PC-3 (cell line): Measurements from ENCODE around the gene NARS2. TPM values are rescaled to one million over a fixed set of nuclear protein-coding genes. Genes with fewer than 3 reads are reported as not detected.

Source experiments
- ATAC-seq: fragments of 200-7000 bp; cut with Tn5 transposase; 2 replicates; pipeline ENCODE4 v1.9.1; 2020; ENCODE audit warnings: mild to moderate bottlenecking, moderate library complexity
- BruUV-seq: library from RNA; stranded (reverse); fragments of 400-500 nt; replicated peaks from 2 replicates; lab custom pipeline; 2021; lab: Mats Ljungman, UMichigan
- CTCF ChIA-PET: fragments of 300-600 bp; sonication (Branson Sonifier 250); formaldehyde crosslinking; loops from one replicate; lab custom pipeline; 2022; ENCODE audit warnings: antibody characterized with exemption; lab: Charles Lee
- POLR2A ChIA-PET: fragments of 300-600 bp; sonication (Branson Sonifier 250); formaldehyde crosslinking; loops from one replicate; lab custom pipeline; 2022; ENCODE audit warnings: antibody characterized with exemption; ENCODE audit not compliant: unreplicated experiment; lab: Charles Lee
- DNase-seq: peaks from one replicate; pipeline ENCODE4 v3.0.0-alpha.2; 2015
- H2AFZ ChIP-seq: fragments of 300-600 bp; sonication (generic); 2 replicates; pipeline ENCODE4 v1.6.0; 2016; ENCODE audit warnings: antibody characterized with exemption, low read length
- H3F3A ChIP-seq: fragments of 300-600 bp; sonication (generic); one replicate; pipeline ENCODE4 v1.6.0; 2017; ENCODE audit warnings: antibody characterized with exemption, low read length, control low read depth, mild to moderate bottlenecking; ENCODE audit not compliant: unreplicated experiment
- H3K27ac ChIP-seq: fragments of 300-600 bp; sonication (generic); 2 replicates; pipeline ENCODE4 v1.5.1; 2016; ENCODE audit warnings: mild to moderate bottlenecking, low read length
- H3K27me3 ChIP-seq: fragments of 300-600 bp; sonication (generic); 2 replicates; pipeline ENCODE4 v1.6.1; 2016; ENCODE audit warnings: low read length, mixed read lengths
- H3K36me3 ChIP-seq: fragments of 300-600 bp; sonication (generic); 2 replicates; pipeline ENCODE4 v1.6.1; 2016; ENCODE audit warnings: low read depth, mixed run types, low read length, mixed read lengths
- H3K4me1 ChIP-seq: fragments of 300-600 bp; sonication (generic); 2 replicates; pipeline ENCODE4 v1.5.1; 2016; ENCODE audit warnings: low read length; ENCODE audit not compliant: insufficient read depth
- H3K4me2 ChIP-seq: fragments of 300-600 bp; sonication (generic); 2 replicates; pipeline ENCODE4 v1.6.0; 2016; ENCODE audit warnings: low read length
- H3K4me3 ChIP-seq: fragments of 300-600 bp; sonication (generic); 2 replicates; pipeline ENCODE4 v1.5.1; 2016; ENCODE audit warnings: mild to moderate bottlenecking, low read length, mixed read lengths
- H3K79me2 ChIP-seq: fragments of 300-600 bp; sonication (generic); 2 replicates; pipeline ENCODE4 v1.6.1; 2017; ENCODE audit warnings: low read length, mixed read lengths
- H3K9ac ChIP-seq: fragments of 300-600 bp; sonication (generic); 2 replicates; pipeline ENCODE4 v1.6.0; 2016; ENCODE audit warnings: mild to moderate bottlenecking, low read length
- H3K9me2 ChIP-seq: fragments of 300-600 bp; sonication (generic); replicated peaks from 2 replicates; pipeline ENCODE4 v1.6.1; 2016; ENCODE audit warnings: mixed run types, low read length, mixed read lengths
- H3K9me3 ChIP-seq: fragments of 300-600 bp; sonication (generic); 2 replicates; pipeline ENCODE4 v1.6.1; 2016; ENCODE audit warnings: low read length, mixed read lengths
- H4K20me1 ChIP-seq: fragments of 300-600 bp; sonication (generic); 2 replicates; pipeline ENCODE4 v1.6.1; 2016; ENCODE audit warnings: low read length, mixed read lengths
- EZH2 ChIP-seq: fragments of 300-600 bp; sonication (generic); IDR thresholded peaks from one replicate; pipeline ENCODE4 v1.6.1; 2017; ENCODE audit warnings: antibody characterized with exemption, mild to moderate bottlenecking, low read length; ENCODE audit not compliant: unreplicated experiment
- EZH2phosphoT487 ChIP-seq: fragments of 300-600 bp; sonication (generic); IDR thresholded peaks from 2 replicates; pipeline ENCODE4 v1.6.1; 2018; ENCODE audit warnings: mild to moderate bottlenecking, antibody characterized with exemption, low read length, borderline replicate concordance
- intact Hi-C: fragments of 100-400 bp; cut with micrococcal nuclease; formaldehyde crosslinking; loops from 2 replicates; pipeline ENCODE4 v1.9.0; 2023
- total RNA-seq: library from RNA; depleted of rRNA; stranded (reverse); fragments of >200 nt; gene quantifications from 2 replicates; pipeline ENCODE4 v1.2.3, GENCODE V29; 2014
- TF ChIP-seq, protein P1 (sequence below): fragments of 300-600 bp; sonication (generic); conservative IDR thresholded peaks from 2 replicates; pipeline ENCODE4 v1.5.1; 2017; ENCODE audit warnings: antibody characterized with exemption, low read depth, mild to moderate bottlenecking, low read length

Gene NARS2
- total RNA-seq, 1 experiment from 2014 or later: 33.5 TPM

DNA sequence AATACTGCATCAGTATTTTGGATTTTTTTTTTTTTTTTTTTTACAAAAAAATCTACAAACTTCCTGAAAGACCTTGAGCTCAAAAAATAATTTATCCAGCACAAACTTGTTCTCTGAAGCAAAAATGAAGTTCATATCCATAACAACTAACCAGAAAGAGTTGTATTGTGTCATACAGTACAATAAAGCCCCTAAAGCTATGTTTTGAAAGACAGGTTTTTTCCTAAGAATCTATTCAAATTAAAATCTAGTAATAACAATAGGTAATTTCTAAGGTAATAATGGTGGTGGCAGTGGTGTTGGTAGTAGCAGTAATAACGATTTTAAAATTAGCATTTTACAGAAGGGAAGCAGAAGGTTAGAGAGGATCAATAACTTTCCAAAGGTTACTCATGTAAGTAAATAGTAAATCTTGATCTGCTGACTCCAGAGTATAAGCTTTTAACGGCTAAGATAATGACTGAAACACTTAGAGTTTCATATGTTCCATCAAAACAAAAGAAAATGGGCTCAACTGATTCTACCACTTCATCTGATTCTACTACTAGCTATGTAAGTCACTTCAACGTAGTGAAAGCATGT lies 103.7 kb downstream of the NARS2 start:
- Histone ChIP-seq H3F3A (no peaks in the 10 kb centered on the region), H3K79me2 (no peaks in the 10 kb centered on the region), H3K9ac (no peak overlapping the region), H3K4me3 (no peak overlapping the region), H3K27ac (no peak overlapping the region), H3K9me3 (no peaks in the 10 kb centered on the region), H4K20me1 (no peaks in the 10 kb centered on the region), H3K9me2 (no peaks in the 10 kb centered on the region), H3K36me3 (peaks cover under 1% of the 10 kb centered on the region; the same call in 1 of the 2 replicates), H2AFZ (no peak overlapping the region), H3K4me1 (peaks cover 22% of the 10 kb centered on the region), H3K27me3 (no peaks in the 10 kb centered on the region), H3K4me2 (no peak overlapping the region)
- ATAC-seq: no peak
- intact Hi-C loops: loop anchor here (5.0 kb wide), 1 partner anchor 91 kb away; no protein-coding TSS in a partner anchor
- TF ChIP-seq EZH2: no peak
- no peak for TF ChIP-seq EZH2phosphoT487
- TF ChIP-seq, protein P1, sequence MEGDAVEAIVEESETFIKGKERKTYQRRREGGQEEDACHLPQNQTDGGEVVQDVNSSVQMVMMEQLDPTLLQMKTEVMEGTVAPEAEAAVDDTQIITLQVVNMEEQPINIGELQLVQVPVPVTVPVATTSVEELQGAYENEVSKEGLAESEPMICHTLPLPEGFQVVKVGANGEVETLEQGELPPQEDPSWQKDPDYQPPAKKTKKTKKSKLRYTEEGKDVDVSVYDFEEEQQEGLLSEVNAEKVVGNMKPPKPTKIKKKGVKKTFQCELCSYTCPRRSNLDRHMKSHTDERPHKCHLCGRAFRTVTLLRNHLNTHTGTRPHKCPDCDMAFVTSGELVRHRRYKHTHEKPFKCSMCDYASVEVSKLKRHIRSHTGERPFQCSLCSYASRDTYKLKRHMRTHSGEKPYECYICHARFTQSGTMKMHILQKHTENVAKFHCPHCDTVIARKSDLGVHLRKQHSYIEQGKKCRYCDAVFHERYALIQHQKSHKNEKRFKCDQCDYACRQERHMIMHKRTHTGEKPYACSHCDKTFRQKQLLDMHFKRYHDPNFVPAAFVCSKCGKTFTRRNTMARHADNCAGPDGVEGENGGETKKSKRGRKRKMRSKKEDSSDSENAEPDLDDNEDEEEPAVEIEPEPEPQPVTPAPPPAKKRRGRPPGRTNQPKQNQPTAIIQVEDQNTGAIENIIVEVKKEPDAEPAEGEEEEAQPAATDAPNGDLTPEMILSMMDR: no peak
- ChIA-PET POLR2A (interaction anchor here (0.6 to 0.7 kb wide), 2 partner anchors 24 to 476 kb away, joined by 3 to 29 read pairs; no protein-coding TSS in a partner anchor), CTCF (no interaction called here)
- no peak for DNase-seq
- no TSS peak for BruUV-seq

DNA sequence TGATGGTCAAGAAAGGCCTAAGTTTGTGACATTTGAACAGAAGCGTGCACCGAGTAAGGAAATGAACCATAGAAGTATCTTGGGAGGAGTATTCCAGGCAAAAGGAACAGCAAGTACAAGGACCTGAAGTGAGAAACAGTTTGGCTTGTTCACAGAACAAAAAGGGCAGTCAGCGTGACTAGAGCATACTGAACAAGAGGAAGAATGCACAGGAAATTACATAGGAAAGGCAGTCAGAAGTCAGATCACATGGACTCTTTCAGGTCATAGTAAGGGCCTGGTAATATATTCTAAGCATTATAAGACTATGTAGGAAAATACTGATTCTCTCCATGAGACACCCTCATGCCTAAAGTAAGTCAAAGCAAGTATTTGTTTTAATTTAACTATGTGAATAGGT lies 104.8 kb downstream of the NARS2 start:
- intact Hi-C loops: loop anchor here (5.0 kb wide), 1 partner anchor 92 kb away; no protein-coding TSS in a partner anchor
- no peaks in the 10 kb centered on the region for H3K79me2 ChIP-seq
- TF ChIP-seq, protein P1: no peak
- TF ChIP-seq EZH2phosphoT487: no peak
- TF ChIP-seq EZH2: no peak
- H3K27me3 ChIP-seq: no peaks in the 10 kb centered on the region
- BruUV-seq: no TSS peak
- no peak overlapping the region for H3K27ac ChIP-seq
- H2AFZ ChIP-seq: no peak overlapping the region
- ChIA-PET CTCF (interaction anchor here (0.6 kb wide), 1 partner anchor 321 kb away, joined by 5 read pairs; no protein-coding TSS in a partner anchor), POLR2A (no interaction called here)
- no peaks in the 10 kb centered on the region for H3K9me2 ChIP-seq
- H3F3A ChIP-seq: no peaks in the 10 kb centered on the region
- no peak overlapping the region for H3K4me3 ChIP-seq
- H3K9me3 ChIP-seq: no peaks in the 10 kb centered on the region
- peaks cover 12% of the 10 kb centered on the region for H3K4me1 ChIP-seq
- H3K9ac ChIP-seq: no peak overlapping the region
- no peaks in the 10 kb centered on the region for H4K20me1 ChIP-seq
- ATAC-seq (no peak), DNase-seq (no peak)
- 0 out of 2 replicates have a peak, but pooled peaks cover 3% of the 10 kb centered on the region for H3K36me3 ChIP-seq
- no peak overlapping the region for H3K4me2 ChIP-seq

DNA sequence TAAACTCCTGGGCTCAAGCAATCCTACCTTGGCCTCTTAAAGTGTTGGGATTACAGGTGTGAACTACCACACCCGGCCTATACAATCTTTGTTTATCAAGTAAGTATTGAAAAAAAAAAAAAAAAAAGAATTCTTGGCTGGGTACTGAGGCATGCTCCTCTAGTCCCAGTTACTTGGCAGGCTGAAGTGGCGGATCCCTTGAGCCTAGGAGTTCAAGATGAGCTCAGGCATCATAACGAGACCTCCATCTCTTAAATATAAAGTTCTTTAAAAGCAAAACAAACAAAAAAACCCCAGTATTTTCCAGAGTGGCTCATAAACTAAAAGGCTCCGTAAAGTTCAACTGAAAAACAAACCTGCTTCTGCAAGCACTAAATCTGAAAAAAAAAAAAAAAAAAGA lies 106.7 kb downstream of the NARS2 start:
- Histone ChIP-seq H3K4me2 (no peak overlapping the region), H3K79me2 (no peaks in the 10 kb centered on the region), H3K9ac (no peak overlapping the region), H3K9me2 (no peaks in the 10 kb centered on the region), H3K4me1 (no peaks in the 10 kb centered on the region), H3K27me3 (no peaks in the 10 kb centered on the region), H4K20me1 (no peaks in the 10 kb centered on the region), H3K9me3 (no peaks in the 10 kb centered on the region), H3F3A (no peaks in the 10 kb centered on the region), H3K27ac (no peak overlapping the region), H3K36me3 (0 out of 2 replicates have a peak, but pooled peaks cover 3% of the 10 kb centered on the region), H2AFZ (no peak overlapping the region), H3K4me3 (no peak overlapping the region)
- ATAC-seq (no peak), DNase-seq (no peak)
- intact Hi-C loops: no loop called here
- BruUV-seq: no TSS peak
- TF ChIP-seq EZH2phosphoT487 (no peak), EZH2 (no peak)
- TF ChIP-seq, protein P1: no peak
- ChIA-PET POLR2A (interaction anchor here (0.6 kb wide), 1 partner anchor 770 kb away, joined by 16 read pairs; no protein-coding TSS in a partner anchor), CTCF (no interaction called here)
